AG04450 (cell line): ENCODE results near the gene LHX4. TPM values are rescaled to one million over a fixed set of nuclear protein-coding genes. Genes with fewer than 3 reads are reported as not detected.

Experiments used
- CTCF ChIA-PET: fragments of 300-600, 350-600 bp; formaldehyde crosslinking; extraction: SDS; loops from one replicate; lab custom pipeline; 2022; ENCODE audit warnings: antibody characterized with exemption, inconsistent platforms; lab: Charles Lee
- POLR2A ChIA-PET: fragments of 350-600 bp; formaldehyde crosslinking; extraction: SDS; loops from one replicate; lab custom pipeline; 2021; ENCODE audit warnings: antibody characterized with exemption, inconsistent platforms; lab: Yijun Ruan, JAX
- DNase-seq: peaks from one replicate; pipeline ENCODE4 v3.0.0-alpha.2; 2011; ENCODE audit warnings: low read depth, low spot score
- H3K27ac ChIP-seq: one replicate; pipeline ENCODE4 v1.5.1; 2012; ENCODE audit warnings: low read depth, low read length, control low read depth
- H3K27me3 ChIP-seq: one replicate; pipeline ENCODE4 v1.6.0; 2012; ENCODE audit warnings: low read length; ENCODE audit not compliant: control insufficient read depth, insufficient read depth
- H3K4me3 ChIP-seq: 2 replicates; pipeline ENCODE4 v1.5.1; 2011; ENCODE audit warnings: mild to moderate bottlenecking, low read depth, low read length, control low read depth
- H3K9me3 ChIP-seq: 2 replicates; pipeline ENCODE4 v1.5.1; 2012; ENCODE audit warnings: low read length; ENCODE audit not compliant: control insufficient read depth, insufficient read depth
- polyA plus RNA-seq: library from polyadenylated mRNA; depleted of rRNA; stranded (reverse); fragments of >200 nt; gene quantifications from 2 replicates; pipeline ENCODE4 v1.2.3, GENCODE V29; 2011
- TF ChIP-seq, protein P1 (sequence below): IDR thresholded peaks from 2 replicates; pipeline ENCODE4 v1.5.1; 2011; ENCODE audit warnings: low read depth, low read length, control low read depth, inconsistent platforms

The LHX4 gene
- polyA plus RNA-seq, 1 experiment, result 0.10 TPM

DNA sequence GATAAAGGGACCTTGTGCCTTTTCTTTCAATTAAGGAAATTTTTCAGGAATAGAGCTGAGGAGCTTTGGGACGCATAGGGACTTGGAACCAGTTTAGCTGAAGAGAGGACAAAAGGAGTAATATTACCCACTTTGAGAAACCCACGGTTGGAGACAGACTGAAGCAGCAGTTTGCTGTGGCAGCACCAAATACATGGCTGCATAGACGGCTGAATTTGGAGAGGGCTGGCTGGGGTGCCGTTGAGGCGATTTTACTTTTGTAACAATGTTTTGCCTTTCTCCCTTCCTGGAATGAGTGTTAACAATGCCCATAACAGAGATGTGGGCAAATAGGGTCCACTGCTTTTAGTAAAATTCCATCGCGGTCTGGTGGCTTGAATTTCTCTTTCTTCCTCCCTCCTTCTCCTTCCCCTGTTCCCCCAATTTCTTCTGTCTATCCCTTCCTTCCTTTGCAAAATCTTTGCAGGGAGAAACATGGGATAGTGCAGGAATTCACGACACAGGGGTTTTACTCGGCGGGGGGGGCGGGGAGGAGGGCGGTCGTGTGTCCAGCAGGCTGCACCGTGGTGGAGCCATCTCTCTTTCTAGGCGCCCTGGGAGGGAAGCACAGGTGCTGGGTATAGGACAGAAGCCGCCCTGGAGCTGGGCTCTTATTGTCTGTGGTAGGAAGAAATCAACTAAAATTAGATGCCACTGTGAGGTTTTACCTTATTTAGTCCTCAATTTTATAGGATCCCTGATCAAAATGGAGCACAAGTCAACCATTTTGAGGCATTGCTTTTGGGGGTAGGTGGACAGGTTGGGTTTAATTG, 6.8 kb downstream of the LHX4 start:
- Histone ChIP-seq H3K9me3 (peaks cover 16% of the 10 kb centered on the region; the same call in 1 of the 2 replicates), H3K27me3 (peaks cover 97% of the 10 kb centered on the region), H3K4me3 (no peak overlapping the region), H3K27ac (no peak overlapping the region)
- TF ChIP-seq, protein P1, sequence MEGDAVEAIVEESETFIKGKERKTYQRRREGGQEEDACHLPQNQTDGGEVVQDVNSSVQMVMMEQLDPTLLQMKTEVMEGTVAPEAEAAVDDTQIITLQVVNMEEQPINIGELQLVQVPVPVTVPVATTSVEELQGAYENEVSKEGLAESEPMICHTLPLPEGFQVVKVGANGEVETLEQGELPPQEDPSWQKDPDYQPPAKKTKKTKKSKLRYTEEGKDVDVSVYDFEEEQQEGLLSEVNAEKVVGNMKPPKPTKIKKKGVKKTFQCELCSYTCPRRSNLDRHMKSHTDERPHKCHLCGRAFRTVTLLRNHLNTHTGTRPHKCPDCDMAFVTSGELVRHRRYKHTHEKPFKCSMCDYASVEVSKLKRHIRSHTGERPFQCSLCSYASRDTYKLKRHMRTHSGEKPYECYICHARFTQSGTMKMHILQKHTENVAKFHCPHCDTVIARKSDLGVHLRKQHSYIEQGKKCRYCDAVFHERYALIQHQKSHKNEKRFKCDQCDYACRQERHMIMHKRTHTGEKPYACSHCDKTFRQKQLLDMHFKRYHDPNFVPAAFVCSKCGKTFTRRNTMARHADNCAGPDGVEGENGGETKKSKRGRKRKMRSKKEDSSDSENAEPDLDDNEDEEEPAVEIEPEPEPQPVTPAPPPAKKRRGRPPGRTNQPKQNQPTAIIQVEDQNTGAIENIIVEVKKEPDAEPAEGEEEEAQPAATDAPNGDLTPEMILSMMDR, result no peak
- CTCF ChIA-PET, result no interaction called here
- POLR2A ChIA-PET, result no interaction called here
- no peak for DNase-seq

DNA sequence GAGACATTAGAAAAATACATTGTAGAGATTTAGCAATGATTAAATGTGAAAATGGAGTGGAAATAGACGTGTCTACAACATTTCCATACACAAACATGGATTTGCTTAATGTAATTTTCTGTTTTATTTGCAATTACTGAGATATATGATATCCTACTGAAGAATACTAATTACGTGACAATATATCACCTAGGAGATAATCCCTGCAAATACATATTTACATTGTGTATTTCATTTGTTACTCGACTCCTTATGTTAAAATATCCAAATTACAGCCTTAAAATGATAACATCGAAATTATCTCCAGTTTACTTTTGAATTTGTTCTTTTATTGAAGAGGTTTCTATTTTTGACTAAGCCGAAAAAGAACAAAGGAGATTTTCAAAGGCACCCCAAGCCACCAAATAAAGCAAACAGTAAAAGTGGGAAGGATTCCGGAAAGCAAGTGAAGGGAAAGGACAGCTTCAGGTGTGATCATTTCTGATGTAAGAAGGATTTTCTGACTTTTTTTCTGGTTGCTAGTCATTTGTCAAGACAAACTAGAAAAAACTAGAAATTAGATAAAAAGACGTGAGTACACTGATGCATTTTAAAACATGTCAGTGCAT, 7.9 kb downstream of the LHX4 start:
- Histone ChIP-seq H3K9me3 (peaks cover 16% of the 10 kb centered on the region; the same call in 1 of the 2 replicates), H3K27ac (no peak overlapping the region), H3K27me3 (peaks cover 92% of the 10 kb centered on the region), H3K4me3 (no peak overlapping the region)
- TF ChIP-seq, protein P1, result no peak
- no peak for DNase-seq
- CTCF ChIA-PET, result no interaction called here
- POLR2A ChIA-PET, result no interaction called here

DNA sequence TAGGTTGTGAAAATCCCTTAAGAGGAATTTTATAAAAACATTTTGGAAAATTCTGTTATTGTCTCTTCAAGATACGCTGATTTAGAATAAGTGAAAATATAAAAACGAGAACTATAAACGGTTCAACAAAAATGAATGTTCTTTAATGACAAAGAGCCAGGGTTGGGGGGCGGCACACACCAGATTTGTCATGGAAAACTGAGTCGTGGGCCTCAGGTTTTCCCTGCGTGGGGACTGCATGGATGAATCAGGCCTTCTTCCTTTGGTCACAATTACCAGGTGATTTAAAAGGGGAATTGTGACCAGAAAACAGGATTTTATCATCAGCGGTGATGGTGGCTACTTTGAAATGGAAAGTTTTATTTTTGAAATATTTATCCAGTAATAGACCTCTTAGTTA, 8.6 kb downstream of the LHX4 start:
- peaks cover 10% of the 10 kb centered on the region; the same call in 1 of the 2 replicates for H3K9me3 ChIP-seq
- H3K27me3 ChIP-seq, result peaks cover 85% of the 10 kb centered on the region
- no peak overlapping the region for H3K27ac ChIP-seq
- no peak overlapping the region for H3K4me3 ChIP-seq
- CTCF ChIA-PET, result interaction anchor here (1.6 kb wide), 1 partner anchor 14 kb away, joined by 5 read pairs; no protein-coding TSS in a partner anchor
- TF ChIP-seq, protein P1, result no peak
- no peak for DNase-seq
- POLR2A ChIA-PET, result no interaction called here

DNA sequence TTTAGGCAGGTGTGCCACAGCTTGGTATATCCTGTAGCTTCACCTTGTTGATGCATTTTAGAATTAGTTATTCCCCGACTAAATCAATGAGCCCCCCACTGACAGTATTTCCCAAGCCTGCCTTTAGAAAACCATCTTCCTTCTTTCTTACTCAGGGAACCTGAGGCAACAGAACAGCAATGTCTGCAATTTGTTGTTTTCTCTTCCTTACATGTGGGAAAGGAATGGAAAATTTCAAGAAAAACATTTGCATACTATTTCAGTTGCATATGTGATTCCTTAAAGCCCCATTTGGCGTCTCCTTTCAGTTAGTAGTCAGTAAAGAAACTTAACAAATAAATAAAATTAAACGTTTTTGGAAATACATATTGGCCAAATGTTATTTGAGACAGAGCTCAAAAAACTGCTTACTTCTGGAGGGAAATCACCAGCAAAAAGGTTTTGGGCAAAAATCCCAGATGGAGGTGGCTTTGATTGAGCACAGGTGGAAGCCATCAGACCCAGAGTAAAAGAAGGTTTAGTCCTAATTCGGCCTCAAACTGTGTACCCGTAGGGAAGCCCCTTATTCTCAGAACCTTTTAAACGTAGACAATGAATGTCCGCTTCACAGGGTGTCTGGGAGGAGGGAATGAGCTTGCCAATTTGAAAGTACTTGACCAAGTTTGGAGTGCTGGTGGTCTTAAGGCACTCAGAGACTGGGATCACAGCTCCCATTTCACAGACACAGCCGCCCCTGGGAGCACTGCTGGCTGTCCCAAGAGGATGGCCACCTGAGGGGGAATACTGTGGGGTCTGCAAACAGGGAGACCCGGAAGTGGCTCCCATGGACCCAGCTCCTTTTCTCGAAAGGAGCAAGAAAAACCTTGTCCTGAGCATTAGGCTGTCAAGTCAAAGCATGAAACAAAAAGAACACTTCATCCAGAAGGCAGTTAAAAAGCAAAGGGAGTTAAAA, 9.4 kb downstream of the LHX4 start:
- H3K27me3 ChIP-seq, result peaks cover 84% of the 10 kb centered on the region
- no peak overlapping the region for H3K27ac ChIP-seq
- peaks cover 9% of the 10 kb centered on the region; the same call in 1 of the 2 replicates for H3K9me3 ChIP-seq
- CTCF ChIA-PET, result interaction anchor here (0.6 to 1.6 kb wide), 2 partner anchors 13 to 425 kb away, joined by 3 to 5 read pairs; no protein-coding TSS in a partner anchor
- POLR2A ChIA-PET, result interaction anchor here (0.6 kb wide), 1 partner anchor 13 kb away, joined by 3 read pairs; no protein-coding TSS in a partner anchor
- H3K4me3 ChIP-seq, result no peak overlapping the region
- DNase-seq, result no peak
- TF ChIP-seq, protein P1, result no peak
